ENCODE measurements around the gene PNPLA5. TPM values are rescaled to one million over a fixed set of nuclear protein-coding genes. Genes with fewer than 3 reads are reported as not detected.

PNPLA5 gene
- polyA plus RNA-seq, 1 donor (not counting 4 experiments of a cell fraction or from before 2014, with no cell fraction given): not detected

DNA sequence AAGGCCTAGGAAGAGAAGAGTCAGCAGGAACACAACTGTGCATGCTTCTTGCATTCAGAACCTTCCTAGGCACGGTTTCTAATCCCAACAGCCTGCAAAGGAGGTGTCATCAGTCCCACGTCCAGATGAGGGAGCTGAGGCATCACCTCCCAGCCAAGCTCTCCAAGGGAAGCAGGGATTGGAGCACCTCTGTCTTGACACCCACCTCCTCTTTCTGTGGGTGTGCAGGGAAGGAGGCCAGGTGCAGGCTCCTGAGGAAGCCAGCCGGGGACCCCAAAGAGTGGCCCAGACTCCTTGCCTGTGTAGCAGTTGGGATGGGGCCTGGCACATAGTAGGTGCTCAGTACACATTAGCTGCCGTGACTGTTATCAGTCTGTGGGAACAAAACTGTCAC is 2.0 kb downstream of the PNPLA5 start:
- no peaks in the 10 kb centered on the region for H3K9me3 ChIP-seq (ENCODE audit: control insufficient read depth, low read depth, low read length)
- H3K4me2 ChIP-seq (ENCODE audit: control insufficient read depth, extremely low read depth, insufficient read depth, low read depth, low read length): no peak overlapping the region
- H3K9me1 ChIP-seq (ENCODE audit: control insufficient read depth, extremely low read depth, insufficient read depth, low read length): no peaks in the 10 kb centered on the region
- dilution Hi-C loops (cut with MboI; ENCODE audit: extremely low pct_ligation_motif_present, low sequenced_read_pairs): no loop called here
- H3K36me3 ChIP-seq (ENCODE audit: control insufficient read depth in 2 of 2, extremely low read depth in 1 of 2, insufficient read depth in 2 of 2, low read length in 2 of 2): no peaks in the 10 kb centered on the region
- H3K27me3 ChIP-seq (ENCODE audit: control insufficient read depth, extremely low read depth, insufficient read depth, low read length): peaks cover 51% of the 10 kb centered on the region
- peaks cover 5% of the 10 kb centered on the region for H3K4me1 ChIP-seq (ENCODE audit: control insufficient read depth, extremely low read depth, insufficient read depth, low read length)
- H4K20me1 ChIP-seq (ENCODE audit: control insufficient read depth, extremely low read depth, insufficient read depth, low read length): no peaks in the 10 kb centered on the region
- no peak for DNase-seq (ENCODE audit: low read depth, low spot score)
- peak; percentile 41 for FAIRE-seq
- no peak overlapping the region for H3K27ac ChIP-seq (ENCODE audit: control insufficient read depth, insufficient read depth, low read length)
- no peak overlapping the region for H2AFZ ChIP-seq (ENCODE audit: control insufficient read depth, low read length)
- TF ChIP-seq, protein P1, sequence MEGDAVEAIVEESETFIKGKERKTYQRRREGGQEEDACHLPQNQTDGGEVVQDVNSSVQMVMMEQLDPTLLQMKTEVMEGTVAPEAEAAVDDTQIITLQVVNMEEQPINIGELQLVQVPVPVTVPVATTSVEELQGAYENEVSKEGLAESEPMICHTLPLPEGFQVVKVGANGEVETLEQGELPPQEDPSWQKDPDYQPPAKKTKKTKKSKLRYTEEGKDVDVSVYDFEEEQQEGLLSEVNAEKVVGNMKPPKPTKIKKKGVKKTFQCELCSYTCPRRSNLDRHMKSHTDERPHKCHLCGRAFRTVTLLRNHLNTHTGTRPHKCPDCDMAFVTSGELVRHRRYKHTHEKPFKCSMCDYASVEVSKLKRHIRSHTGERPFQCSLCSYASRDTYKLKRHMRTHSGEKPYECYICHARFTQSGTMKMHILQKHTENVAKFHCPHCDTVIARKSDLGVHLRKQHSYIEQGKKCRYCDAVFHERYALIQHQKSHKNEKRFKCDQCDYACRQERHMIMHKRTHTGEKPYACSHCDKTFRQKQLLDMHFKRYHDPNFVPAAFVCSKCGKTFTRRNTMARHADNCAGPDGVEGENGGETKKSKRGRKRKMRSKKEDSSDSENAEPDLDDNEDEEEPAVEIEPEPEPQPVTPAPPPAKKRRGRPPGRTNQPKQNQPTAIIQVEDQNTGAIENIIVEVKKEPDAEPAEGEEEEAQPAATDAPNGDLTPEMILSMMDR (optimal IDR thresholded peaks at IDR 0.05 in 1 of 3, IDR thresholded peaks at IDR 0.05 in 1 of 3, conservative IDR thresholded peaks at IDR 0.05 in 1 of 3; ENCODE audit: extremely low read depth in 1 of 3, insufficient read depth in 2 of 3, low read length in 3 of 3): peak; percentile 31 to 74 (median 60)
- TF ChIP-seq EZH2 (IDR thresholded peaks at IDR 0.05; ENCODE audit: low read length): no peak
- no peak overlapping the region for H3K4me3 ChIP-seq (ENCODE audit: control insufficient read depth in 2 of 3, extremely low read depth in 1 of 3, insufficient read depth in 2 of 3, low read depth in 1 of 3, low read length in 3 of 3)
- no peak overlapping the region for H3K9ac ChIP-seq (ENCODE audit: control insufficient read depth, extremely low read depth, insufficient read depth, low read length)
- H3K79me2 ChIP-seq (ENCODE audit: control insufficient read depth, insufficient read depth, low read length): no peaks in the 10 kb centered on the region

- TF ChIP-seq EZH2 (IDR thresholded peaks at IDR 0.05; ENCODE audit: low read length): no peak
- TF ChIP-seq, protein P1 (optimal IDR thresholded peaks at IDR 0.05 in 1 of 3, IDR thresholded peaks at IDR 0.05 in 1 of 3, conservative IDR thresholded peaks at IDR 0.05 in 1 of 3; ENCODE audit: extremely low read depth in 1 of 3, insufficient read depth in 2 of 3, low read length in 3 of 3): no peak
- Histone ChIP-seq H3K27me3 (ENCODE audit: control insufficient read depth, extremely low read depth, insufficient read depth, low read length) (peaks cover 48% of the 10 kb centered on the region), H4K20me1 (ENCODE audit: control insufficient read depth, extremely low read depth, insufficient read depth, low read length) (no peaks in the 10 kb centered on the region), H3K9me3 (ENCODE audit: control insufficient read depth, low read depth, low read length) (no peaks in the 10 kb centered on the region), H3K9me1 (ENCODE audit: control insufficient read depth, extremely low read depth, insufficient read depth, low read length) (no peaks in the 10 kb centered on the region), H2AFZ (ENCODE audit: control insufficient read depth, low read length) (no peak overlapping the region), H3K36me3 (ENCODE audit: control insufficient read depth in 2 of 2, extremely low read depth in 1 of 2, insufficient read depth in 2 of 2, low read length in 2 of 2) (no peaks in the 10 kb centered on the region), H3K9ac (ENCODE audit: control insufficient read depth, extremely low read depth, insufficient read depth, low read length) (no peak overlapping the region), H3K79me2 (ENCODE audit: control insufficient read depth, insufficient read depth, low read length) (no peaks in the 10 kb centered on the region), H3K4me1 (ENCODE audit: control insufficient read depth, extremely low read depth, insufficient read depth, low read length) (peaks cover 5% of the 10 kb centered on the region), H3K4me3 (ENCODE audit: control insufficient read depth in 2 of 3, extremely low read depth in 1 of 3, insufficient read depth in 2 of 3, low read depth in 1 of 3, low read length in 3 of 3) (no peak overlapping the region), H3K27ac (ENCODE audit: control insufficient read depth, insufficient read depth, low read length) (no peak overlapping the region), H3K4me2 (ENCODE audit: control insufficient read depth, extremely low read depth, insufficient read depth, low read depth, low read length) (no peak overlapping the region)
- dilution Hi-C loops (cut with MboI; ENCODE audit: extremely low pct_ligation_motif_present, low sequenced_read_pairs): no loop called here
- DNase-seq (ENCODE audit: low read depth, low spot score) (no peak), FAIRE-seq (no peak)
Measured at GRCh38 chr22:43889201-43889859, 2.5 kb downstream of the PNPLA5 start.
